Fibroblast of lung (primary cell): ENCODE data around the gene MT1HL1.

Experiments
- CTCF ChIP-seq, 2 donors: IDR thresholded peaks in 1 of 2; conservative IDR thresholded peaks in 1 of 2; 1 replicate in 1 of 2; 2 replicates in 1 of 2; pipeline ENCODE4 v1.5.1; 2011 to 2012; ENCODE audit warnings: low read length in 2 of 2, control low read depth in 1 of 2, inconsistent platforms in 1 of 2, low read depth in 1 of 2, mild to moderate bottlenecking in 1 of 2
- EZH2 ChIP-seq: IDR thresholded peaks from 2 replicates; pipeline ENCODE4 v1.5.1; 2012; ENCODE audit warnings: low read length, control low read depth, mild to moderate bottlenecking; ENCODE audit errors: missing control alignments

DNA sequence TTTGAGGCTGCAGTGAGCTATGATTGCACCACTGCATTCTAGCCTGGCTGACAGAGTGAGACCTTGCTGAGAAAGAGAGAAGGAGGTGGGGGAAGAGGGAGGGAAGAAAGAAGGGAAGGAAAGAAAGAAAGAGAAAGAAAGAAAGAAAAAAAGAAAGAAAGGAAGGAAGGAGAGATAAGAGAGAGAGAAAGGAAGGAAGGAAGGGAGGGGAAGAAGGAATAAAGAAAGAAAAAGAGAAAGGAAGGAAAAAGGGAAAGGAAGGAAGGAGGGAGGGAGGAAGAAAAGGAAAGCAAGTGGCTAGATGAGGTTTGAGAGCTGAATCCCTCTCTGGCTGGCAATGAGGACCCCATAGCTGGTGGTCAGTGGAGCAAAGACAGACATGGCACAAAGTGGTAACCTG lies 20.4 kb downstream of the MT1HL1 start:
- TF ChIP-seq CTCF (conservative IDR thresholded peaks at IDR 0.05 in 1 of 2, IDR thresholded peaks at IDR 0.05 in 1 of 2; ENCODE audit: low read depth in 1 of 2, low read length in 2 of 2) (no peak), EZH2 (no peak)
